SK-N-SH (cell line): ENCODE measurements around the gene POMGNT1. TPM values are rescaled to one million over a fixed set of nuclear protein-coding genes. Genes with fewer than 3 reads are reported as not detected.

Source experiments
- CTCF ChIA-PET: fragments of 300-600, 350-600 bp; formaldehyde crosslinking; extraction: SDS; loops from one replicate; lab custom pipeline; 2021; lab: Yijun Ruan, JAX
- POLR2A ChIA-PET: fragments of 350-600 bp; sonication (Branson Sonifier 250); formaldehyde crosslinking; extraction: SDS; loops from one replicate; lab custom pipeline; 2020; ENCODE audit warnings: antibody characterized with exemption, inconsistent platforms; lab: Yijun Ruan, JAX
- DNase-seq: peaks from one replicate; pipeline ENCODE4 v3.0.0; 2012
- H2AFZ ChIP-seq: fragments of 200-600 bp; sonication (generic); 2 replicates; pipeline ENCODE4 v1.8.1; 2016; ENCODE audit warnings: antibody characterized with exemption, mild to moderate bottlenecking, low read depth
- H3F3A ChIP-seq: fragments of 200-600 bp; sonication (generic); replicated peaks from 2 replicates; pipeline ENCODE3; 2016; ENCODE audit warnings: antibody characterized with exemption, mild to moderate bottlenecking; ENCODE audit not compliant: insufficient read depth
- H3K27ac ChIP-seq, 2 experiments: fragments of 200-500 bp in 1 of 2; fragments of 200-600 bp in 1 of 2; sonication (Bioruptor generic) in 1 of 2; sonication (generic), shearing (Covaris generic) in 1 of 2; 2 replicates each; pipeline versions ENCODE4 v1.5.1 to v1.6.1; 2014 to 2016; ENCODE audit warnings: low read depth in 2 of 2, inconsistent platforms in 1 of 2, low read length in 1 of 2, mild to moderate bottlenecking in 1 of 2, mixed read lengths in 1 of 2
- H3K27me3 ChIP-seq: fragments of 200-600 bp; sonication (generic), shearing (Covaris generic); 2 replicates; pipeline ENCODE4 v1.6.1; 2016; ENCODE audit warnings: mixed run types; ENCODE audit not compliant: insufficient read depth
- H3K36me3 ChIP-seq, 2 experiments: fragments of 200-500 bp in 1 of 2; fragments of 200-600 bp in 1 of 2; sonication (Bioruptor generic) in 1 of 2; sonication (generic) in 1 of 2; replicated peaks in 1 of 2; 2 replicates each; pipeline versions ENCODE3 to v1.5.1; 2014 to 2016; ENCODE audit warnings: low read length in 1 of 2, mild to moderate bottlenecking in 1 of 2; ENCODE audit not compliant: insufficient read depth in 2 of 2, control insufficient read depth in 1 of 2
- H3K4me1 ChIP-seq, 2 experiments: fragments of 200-500 bp in 1 of 2; fragments of 200-600 bp in 1 of 2; sonication (Bioruptor generic) in 1 of 2; sonication (generic), shearing (Covaris generic) in 1 of 2; 2 replicates each; pipeline versions ENCODE4 v1.5.1 to v1.6.1; 2014 to 2016; ENCODE audit warnings: low read depth in 1 of 2, low read length in 1 of 2, mixed run types in 1 of 2; ENCODE audit not compliant: insufficient read depth in 2 of 2, control insufficient read depth in 1 of 2
- H3K4me2 ChIP-seq: fragments of 200-600 bp; sonication (generic), shearing (Covaris generic); 2 replicates; pipeline ENCODE4 v1.6.1; 2017; ENCODE audit warnings: mixed run types
- H3K4me3 ChIP-seq, 2 experiments: fragments of 200-500 bp in 1 of 2; fragments of 200-600 bp in 1 of 2; sonication (Bioruptor generic) in 1 of 2; sonication (generic), shearing (Covaris generic) in 1 of 2; 2 replicates each; pipeline versions ENCODE4 v1.5.1 to v1.8.1; 2014 to 2016; ENCODE audit warnings: low read depth in 2 of 2, inconsistent platforms in 1 of 2, low read length in 1 of 2, mild to moderate bottlenecking in 1 of 2, mixed read lengths in 1 of 2, moderate library complexity in 1 of 2
- H3K79me2 ChIP-seq: fragments of 200-600 bp; sonication (generic); 2 replicates; pipeline ENCODE4 v1.8.1; 2017; ENCODE audit warnings: mild to moderate bottlenecking; ENCODE audit not compliant: insufficient read depth
- H3K9ac ChIP-seq: fragments of 200-600 bp; sonication (generic); 2 replicates; pipeline ENCODE4 v1.6.1; 2017; ENCODE audit warnings: mixed run types
- H3K9me2 ChIP-seq: fragments of 200-600 bp; sonication (generic); 2 replicates; pipeline ENCODE4 v1.6.1; 2017; ENCODE audit warnings: mixed run types
- H3K9me3 ChIP-seq: fragments of 200-600 bp; sonication (generic); 2 replicates; pipeline ENCODE4 v1.6.1; 2017; ENCODE audit warnings: mixed run types, mild to moderate bottlenecking, moderate library complexity
- H4K20me1 ChIP-seq: fragments of 200-600 bp; sonication (generic); 2 replicates; pipeline ENCODE4 v1.6.1; 2017; ENCODE audit warnings: mild to moderate bottlenecking, mixed run types; ENCODE audit not compliant: insufficient read depth
- CHD2 ChIP-seq: fragments of 150-350 bp; IDR thresholded peaks from 2 replicates; pipeline ENCODE4 v1.6.1; 2018; ENCODE audit warnings: low read length; ENCODE audit not compliant: partially characterized antibody
- CTCF ChIP-seq: fragments of 200-600 bp; sonication (generic); IDR thresholded peaks from 2 replicates; pipeline ENCODE4 v1.6.1; 2017; ENCODE audit warnings: antibody characterized with exemption, mild to moderate bottlenecking, moderate library complexity
- ELF1 ChIP-seq: IDR thresholded peaks from 2 replicates; pipeline ENCODE4 v1.4.0; 2012
- EZH2phosphoT487 ChIP-seq: fragments of 200-600 bp; sonication (generic); IDR thresholded peaks from 2 replicates; pipeline ENCODE4 v1.6.1; 2017; ENCODE audit warnings: low read depth, mixed run types, mild to moderate bottlenecking, antibody characterized with exemption, moderate library complexity, borderline replicate concordance
- FOSL2 ChIP-seq: IDR thresholded peaks from 2 replicates; pipeline ENCODE4 v1.4.0; 2012; ENCODE audit warnings: low read depth, mild to moderate bottlenecking, moderate library complexity, borderline replicate concordance
- FOXJ3 ChIP-seq: sonication (generic); formaldehyde crosslinking; IDR thresholded peaks from 2 replicates; pipeline ENCODE4 v1.5.1; 2020; ENCODE audit warnings: mild to moderate bottlenecking, missing genetic modification reagents
- FOXM1 ChIP-seq: IDR thresholded peaks from 2 replicates; pipeline ENCODE4 v1.4.0; 2012; ENCODE audit warnings: low read depth, mild to moderate bottlenecking
- JUND ChIP-seq: IDR thresholded peaks from 2 replicates; pipeline ENCODE4 v1.4.0; 2012
- MEF2A ChIP-seq: IDR thresholded peaks from 2 replicates; pipeline ENCODE4 v1.4.0; 2012; ENCODE audit warnings: low read depth, borderline replicate concordance
- NFIC ChIP-seq: IDR thresholded peaks from 2 replicates; pipeline ENCODE4 v1.4.0; 2012; ENCODE audit warnings: borderline replicate concordance
- NRF1 ChIP-seq: IDR thresholded peaks from 2 replicates; pipeline ENCODE4 v1.6.1; 2012; ENCODE audit warnings: low read depth, mild to moderate bottlenecking, low read length
- POLR2AphosphoS5 ChIP-seq: IDR thresholded peaks from 2 replicates; pipeline ENCODE4 v1.6.1; 2012; ENCODE audit warnings: low read depth, low read length
- RAD21 ChIP-seq: IDR thresholded peaks from 2 replicates; pipeline ENCODE4 v1.6.1; 2012; ENCODE audit warnings: mild to moderate bottlenecking, low read length
- RFX5 ChIP-seq: IDR thresholded peaks from 2 replicates; pipeline ENCODE4 v1.6.1; 2012; ENCODE audit warnings: mild to moderate bottlenecking, improper control_type of control experiment, low read length
- RXRA ChIP-seq: IDR thresholded peaks from 2 replicates; pipeline ENCODE4 v1.4.0; 2012; ENCODE audit warnings: low read depth, mild to moderate bottlenecking, borderline replicate concordance
- SIN3A ChIP-seq: IDR thresholded peaks from 2 replicates; pipeline ENCODE4 v1.6.1; 2012; ENCODE audit warnings: low read depth, mild to moderate bottlenecking, low read length, moderate library complexity, borderline replicate concordance
- SMC3 ChIP-seq: IDR thresholded peaks from 2 replicates; pipeline ENCODE4 v1.6.1; 2012; ENCODE audit warnings: low read depth, low read length, improper control_type of control experiment
- TCF12 ChIP-seq: IDR thresholded peaks from 2 replicates; pipeline ENCODE4 v1.4.0; 2012
- TEAD4 ChIP-seq: IDR thresholded peaks from 2 replicates; pipeline ENCODE4 v1.4.0; 2012; ENCODE audit warnings: mild to moderate bottlenecking, borderline replicate concordance; ENCODE audit not compliant: insufficient read depth
- WGBS: methylation state at CpG from one replicate; pipeline ENCODE4 v1.1.6; 2017; ENCODE audit warnings: low lambda C conversion rate; 5-methylcytosine and 5-hydroxymethylcytosine counted together
- polyA plus RNA-seq, 3 experiments: library from polyadenylated mRNA; depleted of rRNA; stranded (reverse); fragments of >200 nt; gene quantifications; 2 replicates each; pipeline ENCODE4 v1.2.3, GENCODE V29; 2012
- TF ChIP-seq, protein P1 (sequence below): IDR thresholded peaks from 2 replicates; pipeline ENCODE4 v1.6.1; 2012; ENCODE audit warnings: mild to moderate bottlenecking, low read depth, low read length, moderate library complexity

Gene POMGNT1
- polyA plus RNA-seq, 1 of the 3 experiments (the other 2 are of a cell fraction) = 165 TPM

- H3K79me2 ChIP-seq = no peaks in the 10 kb centered on the region
- H3F3A ChIP-seq = no peaks in the 10 kb centered on the region
- H3K9me2 ChIP-seq = no peaks in the 10 kb centered on the region
- no peaks in the 10 kb centered on the region for H3K9me3 ChIP-seq
- DNase-seq = no peak
- POLR2A ChIA-PET = no interaction called here
- CTCF ChIA-PET = interaction anchor here (1.5 to 6.8 kb wide), 2 partner anchors 16 to 18 kb away, joined by 3 to 29 read pairs; no protein-coding TSS in a partner anchor
- H3K36me3 ChIP-seq = no peaks in the 10 kb centered on the region
- H4K20me1 ChIP-seq = no peaks in the 10 kb centered on the region
- WGBS = 88% methylated on average over 3 of the region's 3 CpGs
- H2AFZ ChIP-seq = no peak overlapping the region
- H3K27me3 ChIP-seq = no peaks in the 10 kb centered on the region
- H3K4me2 ChIP-seq = peak overlapping the region; percentile 99
- H3K4me1 ChIP-seq = peaks cover 4 to 13% of the 10 kb centered on the region in 2 experiments; a peak in 1 of 4 replicates
- no peak overlapping the region for H3K27ac ChIP-seq
- TF ChIP-seq NRF1 = no peak
- no peak for TF ChIP-seq TCF12
- no peak overlapping the region for H3K4me3 ChIP-seq
- H3K9ac ChIP-seq = no peak overlapping the region
Observed at GRCh38 chr1:46205141-46205540, 6.9 kb upstream of the POMGNT1 start.

- H3K9me3 ChIP-seq = no peaks in the 10 kb centered on the region
- TF ChIP-seq NFIC (no peak), TEAD4 (no peak), EZH2phosphoT487 (no peak), SMC3 (no peak), RFX5 (no peak), NRF1 (no peak), TCF12 (no peak), RXRA (no peak), FOXM1 (no peak), MEF2A (no peak), SIN3A (no peak), JUND (no peak), ELF1 (no peak), FOSL2 (no peak), FOXJ3 (no peak), CHD2 (no peak), CTCF (no peak), POLR2AphosphoS5 (no peak), RAD21 (no peak)
- TF ChIP-seq, protein P1, sequence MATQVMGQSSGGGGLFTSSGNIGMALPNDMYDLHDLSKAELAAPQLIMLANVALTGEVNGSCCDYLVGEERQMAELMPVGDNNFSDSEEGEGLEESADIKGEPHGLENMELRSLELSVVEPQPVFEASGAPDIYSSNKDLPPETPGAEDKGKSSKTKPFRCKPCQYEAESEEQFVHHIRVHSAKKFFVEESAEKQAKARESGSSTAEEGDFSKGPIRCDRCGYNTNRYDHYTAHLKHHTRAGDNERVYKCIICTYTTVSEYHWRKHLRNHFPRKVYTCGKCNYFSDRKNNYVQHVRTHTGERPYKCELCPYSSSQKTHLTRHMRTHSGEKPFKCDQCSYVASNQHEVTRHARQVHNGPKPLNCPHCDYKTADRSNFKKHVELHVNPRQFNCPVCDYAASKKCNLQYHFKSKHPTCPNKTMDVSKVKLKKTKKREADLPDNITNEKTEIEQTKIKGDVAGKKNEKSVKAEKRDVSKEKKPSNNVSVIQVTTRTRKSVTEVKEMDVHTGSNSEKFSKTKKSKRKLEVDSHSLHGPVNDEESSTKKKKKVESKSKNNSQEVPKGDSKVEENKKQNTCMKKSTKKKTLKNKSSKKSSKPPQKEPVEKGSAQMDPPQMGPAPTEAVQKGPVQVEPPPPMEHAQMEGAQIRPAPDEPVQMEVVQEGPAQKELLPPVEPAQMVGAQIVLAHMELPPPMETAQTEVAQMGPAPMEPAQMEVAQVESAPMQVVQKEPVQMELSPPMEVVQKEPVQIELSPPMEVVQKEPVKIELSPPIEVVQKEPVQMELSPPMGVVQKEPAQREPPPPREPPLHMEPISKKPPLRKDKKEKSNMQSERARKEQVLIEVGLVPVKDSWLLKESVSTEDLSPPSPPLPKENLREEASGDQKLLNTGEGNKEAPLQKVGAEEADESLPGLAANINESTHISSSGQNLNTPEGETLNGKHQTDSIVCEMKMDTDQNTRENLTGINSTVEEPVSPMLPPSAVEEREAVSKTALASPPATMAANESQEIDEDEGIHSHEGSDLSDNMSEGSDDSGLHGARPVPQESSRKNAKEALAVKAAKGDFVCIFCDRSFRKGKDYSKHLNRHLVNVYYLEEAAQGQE = no peak
- no peaks in the 10 kb centered on the region for H3K36me3 ChIP-seq
- no peak overlapping the region for H3K27ac ChIP-seq
- ChIA-PET POLR2A (no interaction called here), CTCF (interaction anchor here (6.8 kb wide), 1 partner anchor 19 kb away, joined by 29 read pairs; no protein-coding TSS in a partner anchor)
- 100% methylated on average over 2 of the region's 5 CpGs for WGBS
- H3F3A ChIP-seq = peaks cover 4% of the 10 kb centered on the region
- peak; percentile 9 for DNase-seq
- H3K79me2 ChIP-seq = no peaks in the 10 kb centered on the region
- H3K27me3 ChIP-seq = no peaks in the 10 kb centered on the region
- no peak overlapping the region for H2AFZ ChIP-seq
- H3K4me3 ChIP-seq = peak overlapping the region in 1 of 2 experiments; percentile 98; a peak in 2 of 4 replicates
- peak overlapping the region; percentile 99 for H3K4me2 ChIP-seq
- no peak overlapping the region for H3K9ac ChIP-seq
- H4K20me1 ChIP-seq = no peaks in the 10 kb centered on the region
- peaks cover 4 to 13% of the 10 kb centered on the region in 2 experiments; a peak in 1 of 4 replicates for H3K4me1 ChIP-seq
- H3K9me2 ChIP-seq = no peaks in the 10 kb centered on the region
Observed at GRCh38 chr1:46204406-46204742, 6.1 kb upstream of the POMGNT1 start.
